ENCODE results near the gene C14orf93. TPM values are rescaled to one million over a fixed set of nuclear protein-coding genes. Genes with fewer than 3 reads are reported as not detected.
A peak's percentile ranks its signal among the peaks of the same experiment; 100 is the strongest.

Gene C14orf93
- total RNA-seq, 1 donor from 2014 or later: 12.6 TPM

- no peak for DNase-seq (ENCODE audit: extremely low spot score, unreplicated experiment)
- no peaks in the 10 kb centered on the region for H3K27me3 Mint-ChIP-seq
These were observed 46.4 kb upstream of the C14orf93 start for GRCh38 chr14:23056145-23056955.

GRCh38 chr14:23055621-23056144 is 45.7 kb upstream of the C14orf93 start:
- peak overlapping the region; percentile 89 for H3K27ac Mint-ChIP-seq
- H3K9me3 Mint-ChIP-seq: no peaks in the 10 kb centered on the region
- H3K27me3 Mint-ChIP-seq: no peaks in the 10 kb centered on the region
- H3K4me1 Mint-ChIP-seq (ENCODE audit: unreplicated experiment): peaks cover 14% of the 10 kb centered on the region
- peak overlapping the region; percentile 97 for H3K4me3 Mint-ChIP-seq
- H3K36me3 Mint-ChIP-seq: no peaks in the 10 kb centered on the region
- TF ChIP-seq CTCF (conservative IDR thresholded peaks at IDR 0.05): no peak
- no peak for DNase-seq (ENCODE audit: extremely low spot score, unreplicated experiment)

More at GRCh38 chr14:23056145-23056955, 46.4 kb upstream of the C14orf93 start:
- no peaks in the 10 kb centered on the region for H3K36me3 Mint-ChIP-seq
- no peaks in the 10 kb centered on the region for H3K9me3 Mint-ChIP-seq
- H3K4me3 Mint-ChIP-seq: peak overlapping the region; percentile 97
- peak; percentile 82 for TF ChIP-seq CTCF (conservative IDR thresholded peaks at IDR 0.05)
- peak overlapping the region; percentile 89 for H3K27ac Mint-ChIP-seq
- peaks cover 14% of the 10 kb centered on the region for H3K4me1 Mint-ChIP-seq (ENCODE audit: unreplicated experiment)

- no peak for DNase-seq (ENCODE audit: extremely low spot score, unreplicated experiment)
- H3K36me3 Mint-ChIP-seq: no peaks in the 10 kb centered on the region
- H3K27ac Mint-ChIP-seq: no peak overlapping the region
- H3K9me3 Mint-ChIP-seq: no peaks in the 10 kb centered on the region
- no peak for TF ChIP-seq CTCF (conservative IDR thresholded peaks at IDR 0.05)
- peaks cover 14% of the 10 kb centered on the region for H3K4me1 Mint-ChIP-seq (ENCODE audit: unreplicated experiment)
- H3K4me3 Mint-ChIP-seq: no peak overlapping the region
- no peaks in the 10 kb centered on the region for H3K27me3 Mint-ChIP-seq
These were observed 45.2 kb upstream of the C14orf93 start for GRCh38 chr14:23055147-23055550.

DNA sequence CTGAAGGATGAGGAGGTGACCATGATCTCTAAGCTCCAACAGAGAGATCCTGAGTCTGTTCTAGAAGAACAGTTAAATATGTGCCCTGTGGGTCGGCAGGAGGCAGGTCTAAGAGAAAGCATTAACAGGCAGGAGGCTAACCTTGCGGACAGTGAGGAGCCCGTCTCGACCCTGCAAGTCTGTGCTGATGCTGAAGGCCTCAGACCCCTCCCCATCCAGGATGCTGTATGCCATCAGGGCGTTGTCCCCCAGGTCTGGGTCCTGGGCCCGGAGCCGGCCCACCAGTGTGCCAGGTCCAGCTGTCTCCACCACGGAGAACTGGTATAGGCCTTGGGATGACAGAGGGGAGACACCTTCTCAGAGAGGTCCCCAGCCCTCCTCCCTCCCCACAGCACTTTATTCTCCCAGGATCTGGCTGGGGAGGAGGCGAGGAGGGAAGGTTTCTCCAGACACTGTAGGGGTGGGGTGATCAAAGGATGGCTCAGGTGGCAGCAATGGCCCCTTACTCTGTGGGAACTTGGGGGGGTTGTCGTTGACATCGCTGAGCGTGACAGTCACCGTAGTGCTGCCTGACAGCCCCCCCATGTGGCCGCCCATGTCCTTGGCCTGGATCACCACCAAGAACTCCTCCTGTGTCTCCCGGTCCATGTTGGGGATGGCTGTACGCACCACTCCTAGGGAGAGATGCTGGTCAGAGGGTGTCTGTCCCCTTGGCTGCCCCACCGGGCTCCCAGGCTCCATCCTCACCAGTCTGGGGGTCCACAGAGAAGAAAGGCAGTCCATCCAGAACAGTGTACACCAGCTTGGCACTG is 44.3 kb upstream of the C14orf93 start:
- H3K4me1 Mint-ChIP-seq (ENCODE audit: unreplicated experiment): peaks cover 14% of the 10 kb centered on the region
- H3K4me3 Mint-ChIP-seq: no peak overlapping the region
- TF ChIP-seq CTCF (conservative IDR thresholded peaks at IDR 0.05): peak; percentile 47
- H3K36me3 Mint-ChIP-seq: no peaks in the 10 kb centered on the region
- H3K27me3 Mint-ChIP-seq: no peaks in the 10 kb centered on the region
- H3K27ac Mint-ChIP-seq: no peak overlapping the region
- H3K9me3 Mint-ChIP-seq: no peaks in the 10 kb centered on the region
- DNase-seq (ENCODE audit: extremely low spot score, unreplicated experiment): no peak

- H3K27ac Mint-ChIP-seq: no peak overlapping the region
- H3K4me1 Mint-ChIP-seq (ENCODE audit: unreplicated experiment): peaks cover 14% of the 10 kb centered on the region
- DNase-seq (ENCODE audit: extremely low spot score, unreplicated experiment): no peak
- H3K9me3 Mint-ChIP-seq: no peaks in the 10 kb centered on the region
- H3K27me3 Mint-ChIP-seq: no peaks in the 10 kb centered on the region
- no peak for TF ChIP-seq CTCF (conservative IDR thresholded peaks at IDR 0.05)
- no peaks in the 10 kb centered on the region for H3K36me3 Mint-ChIP-seq
- H3K4me3 Mint-ChIP-seq: no peak overlapping the region
These were observed 43.5 kb upstream of the C14orf93 start for GRCh38 chr14:23053426-23053825.

Data from type B pancreatic cell (in vitro differentiated cells).